ENCODE results near the gene ATG2B.

- no peak for TF ChIP-seq CTCF (conservative IDR thresholded peaks at IDR 0.05; ENCODE audit: low read depth, low read length)
- no peak for TF ChIP-seq EZH2 (IDR thresholded peaks at IDR 0.05; ENCODE audit: low read length, unreplicated experiment)
Measured at GRCh38 chr14:96385385-96385784, 22.2 kb upstream of the ATG2B start.
